CD4-positive, alpha-beta T cell treated with Interleukin-6 for 4 hours (primary cell): ENCODE measurements around the gene MRPL12.
A peak's percentile ranks its signal among the peaks of the same experiment; 100 is the strongest.
"Not testable (repeated sequence)": the region's sequence is repeated elsewhere in the genome, so short reads cannot be mapped to it uniquely, and the experiment has no call there.

Experiments
- DNase-seq: peaks from one replicate; pipeline ENCODE4 v3.0.0-alpha.2; 2020; ENCODE audit warnings: mixed read lengths

The MRPL12 gene

DNA sequence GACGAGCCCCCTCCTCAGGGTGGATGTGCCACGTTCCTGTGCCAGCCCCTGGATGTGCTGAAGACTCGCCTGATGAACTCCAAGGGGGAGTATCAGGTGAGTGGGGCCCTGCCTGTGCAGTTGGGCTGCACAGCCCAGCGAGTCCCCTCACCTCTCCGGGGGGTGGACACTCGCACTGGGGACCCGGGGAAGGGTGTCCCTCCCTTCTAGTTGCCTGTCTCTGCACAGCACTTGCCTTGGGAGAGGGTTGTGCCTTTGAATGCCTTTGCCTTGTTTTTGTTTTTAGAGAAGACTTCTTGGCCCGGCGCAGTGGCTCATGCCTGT, 14.6 kb downstream of the MRPL12 start:
- no peak for DNase-seq

- no peak for DNase-seq
Observed at GRCh38 chr17:81719410-81720266, 16.5 kb downstream of the MRPL12 start.

GRCh38 chr17:81720267-81721071, 17.3 kb downstream of the MRPL12 start:
- DNase-seq: no peak

- no peak for DNase-seq
Observed at GRCh38 chr17:81722184-81723120, 19.3 kb downstream of the MRPL12 start.

- no peak for DNase-seq
Observed at GRCh38 chr17:81723651-81724209, 20.6 kb downstream of the MRPL12 start.

- no peak for DNase-seq
Observed at GRCh38 chr17:81725439-81725838, 22.3 kb downstream of the MRPL12 start.

- DNase-seq: no peak
Observed at GRCh38 chr17:81726004-81726403, 22.8 kb downstream of the MRPL12 start.

GRCh38 chr17:81727324-81728031, 24.3 kb downstream of the MRPL12 start:
- DNase-seq: no peak

DNA sequence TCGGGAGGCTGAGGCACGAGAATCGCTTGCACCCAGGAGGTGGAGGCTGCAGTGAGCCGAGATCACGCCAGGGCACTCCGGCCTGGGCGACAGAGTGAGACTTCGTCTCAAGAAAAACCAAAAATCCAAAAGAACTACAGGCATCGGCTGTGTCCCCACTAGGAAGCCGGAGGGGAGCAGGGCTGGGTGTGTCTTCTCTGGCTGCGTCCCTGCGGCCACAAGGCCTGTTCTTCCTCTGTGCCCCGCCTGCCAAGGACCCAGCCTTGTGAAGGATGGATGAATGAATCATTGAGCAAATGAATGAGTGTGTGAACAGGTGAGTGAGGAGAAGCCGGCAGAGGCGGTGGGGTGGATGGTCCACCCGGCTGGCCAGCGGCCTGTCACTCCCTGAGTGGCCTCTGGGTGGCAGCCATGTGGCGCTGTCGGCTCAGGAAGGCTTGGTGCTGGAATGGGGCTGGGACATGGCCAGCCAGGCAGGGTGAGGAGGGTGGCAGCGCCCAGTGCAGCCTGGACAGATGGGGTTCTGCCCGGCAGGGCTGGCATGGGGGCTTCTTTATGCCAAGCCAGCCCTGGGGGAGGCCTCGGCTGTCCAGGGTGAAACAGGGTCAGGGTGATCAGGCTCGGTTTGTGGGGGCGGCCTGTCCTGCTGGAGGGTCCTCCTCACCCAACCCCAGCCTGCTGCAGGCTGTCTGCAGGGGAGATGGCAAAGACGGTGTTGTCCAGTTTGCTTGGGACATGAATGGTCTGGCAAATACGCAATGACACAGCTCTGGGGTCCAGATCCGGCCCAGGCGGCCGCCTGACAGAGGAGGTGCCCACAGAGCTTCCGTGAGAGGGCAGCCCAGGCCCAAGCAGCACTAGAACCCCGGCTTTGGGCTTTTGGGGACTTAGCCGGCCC, 30.6 kb downstream of the MRPL12 start:
- DNase-seq: peak; percentile 64

GRCh38 chr17:81734405-81735263, 31.5 kb downstream of the MRPL12 start:
- DNase-seq: no peak

DNA sequence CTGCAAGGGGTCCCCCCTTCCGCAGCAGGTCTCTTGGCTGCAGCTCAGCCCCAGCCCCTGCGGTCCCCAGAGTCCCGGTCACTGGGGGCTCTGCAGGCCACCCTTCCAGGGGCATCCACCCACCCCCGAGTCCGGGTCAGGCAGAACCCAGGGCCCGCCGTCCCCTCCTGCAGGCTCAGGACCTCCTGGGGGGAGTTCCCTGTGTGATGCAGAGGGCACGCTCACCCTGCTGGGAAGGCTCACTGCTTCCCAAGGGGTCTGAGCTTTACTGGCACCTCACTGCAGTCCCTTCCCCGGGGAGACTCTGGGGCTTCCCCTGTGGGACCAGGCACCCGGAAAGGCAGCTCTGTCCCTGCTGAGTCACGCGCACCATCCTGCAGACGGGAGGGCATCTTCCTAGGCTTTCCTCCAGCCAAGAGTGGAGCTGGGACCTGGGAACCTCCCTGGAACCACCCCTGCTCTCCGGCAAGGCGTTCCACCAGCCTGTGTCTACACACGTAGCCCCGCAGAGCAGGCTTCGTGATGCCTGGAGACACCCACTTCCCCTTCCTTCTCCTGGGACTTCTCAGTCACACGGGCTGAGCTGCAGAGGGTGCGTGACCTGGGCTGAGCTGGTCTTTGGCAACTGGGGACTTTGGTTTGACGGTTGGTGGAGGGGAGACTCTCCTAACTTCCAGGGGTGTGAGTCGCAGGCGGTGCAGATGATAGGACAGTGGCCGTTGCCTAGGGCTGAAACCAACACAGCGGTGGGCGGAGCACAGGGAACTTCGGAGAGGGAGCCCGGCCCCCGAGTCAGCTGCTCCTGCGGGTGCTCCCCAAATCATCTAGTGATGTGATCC, 32.3 kb downstream of the MRPL12 start:
- DNase-seq: no peak

DNA sequence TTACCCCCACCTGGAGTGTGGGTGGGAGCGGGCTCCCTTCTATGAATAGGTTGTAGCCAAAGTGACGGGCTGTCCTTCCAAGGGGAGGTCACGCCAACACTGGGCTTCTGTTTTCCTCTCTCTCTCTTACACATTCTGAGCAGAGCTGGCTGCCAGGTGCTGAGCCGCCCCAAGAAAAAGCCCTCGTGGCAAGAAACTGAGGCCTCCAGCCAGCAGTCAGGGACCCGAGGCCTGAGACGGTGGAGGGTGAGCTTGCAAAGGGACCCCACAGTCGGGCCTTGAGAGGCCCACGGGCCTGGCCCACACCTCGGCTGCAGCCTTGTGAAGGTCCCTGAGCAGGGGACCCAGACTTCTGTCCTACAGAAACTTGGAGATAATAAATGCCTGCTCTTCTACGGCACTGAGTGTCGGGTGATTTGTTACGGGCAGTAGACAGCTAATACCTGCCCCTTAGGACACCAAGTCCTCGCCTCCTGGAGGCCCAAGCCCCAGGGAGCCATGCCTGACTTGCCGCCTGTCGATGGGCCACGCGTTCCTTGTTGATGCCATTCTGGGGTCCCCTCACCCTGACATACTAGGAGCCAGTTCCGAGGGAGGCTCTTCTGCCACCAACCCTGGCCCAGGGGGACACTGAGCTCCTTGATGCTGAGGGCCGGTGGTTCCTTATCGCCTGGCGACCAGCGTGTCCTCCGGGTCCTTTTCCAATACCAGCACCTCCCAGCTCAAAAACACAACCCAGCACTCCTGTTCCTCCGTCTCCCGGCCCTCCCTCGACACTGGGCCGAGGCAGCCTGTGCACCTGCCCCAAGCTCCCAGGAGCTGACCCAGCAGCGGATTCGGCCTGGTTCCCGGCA, 35.0 kb downstream of the MRPL12 start:
- no peak for DNase-seq

GRCh38 chr17:81738801-81739393, 35.7 kb downstream of the MRPL12 start:
- DNase-seq: no peak

- not testable (repeated sequence) for DNase-seq
Observed at GRCh38 chr17:81739593-81739992, 36.4 kb downstream of the MRPL12 start.

- no peak for DNase-seq
Observed at GRCh38 chr17:81740395-81740961, 37.3 kb downstream of the MRPL12 start.

- DNase-seq: no peak
Observed at GRCh38 chr17:81741049-81741593, 38.0 kb downstream of the MRPL12 start.
